DOHH2 (cell line): ENCODE measurements around the gene FOXK1.

ENCODE experiments used
- H3F3A ChIP-seq: fragments of 200-600 bp; sonication (generic), shearing (Covaris generic); 2 replicates; pipeline ENCODE4 v1.6.0; 2016; ENCODE audit warnings: antibody characterized with exemption, mild to moderate bottlenecking; ENCODE audit not compliant: control insufficient read depth, insufficient read depth
- H3K27ac ChIP-seq: fragments of 200-600 bp; sonication (generic); 2 replicates; pipeline ENCODE4 v1.5.1; 2014; ENCODE audit warnings: low read depth, mild to moderate bottlenecking, low read length, moderate library complexity
- H3K27me3 ChIP-seq: fragments of 200-600 bp; sonication (generic); 2 replicates; pipeline ENCODE4 v1.6.1; 2014; ENCODE audit warnings: mild to moderate bottlenecking, low read length, mixed read lengths; ENCODE audit not compliant: control insufficient read depth
- H3K36me3 ChIP-seq: fragments of 200-600 bp; sonication (generic); 2 replicates; pipeline ENCODE4 v1.6.1; 2014; ENCODE audit warnings: mild to moderate bottlenecking, low read length, moderate library complexity, mixed read lengths; ENCODE audit not compliant: control insufficient read depth
- H3K4me1 ChIP-seq: fragments of 200-600 bp; sonication (generic); 2 replicates; pipeline ENCODE4 v1.6.1; 2014; ENCODE audit warnings: mild to moderate bottlenecking, low read length, mixed read lengths; ENCODE audit not compliant: control insufficient read depth
- H3K4me2 ChIP-seq: fragments of 200-600 bp; sonication (generic); 2 replicates; pipeline ENCODE4 v1.6.0; 2014; ENCODE audit warnings: mild to moderate bottlenecking, low read length, moderate library complexity
- H3K4me3 ChIP-seq: fragments of 200-600 bp; sonication (generic); 2 replicates; pipeline ENCODE4 v1.5.1; 2014; ENCODE audit warnings: mild to moderate bottlenecking, low read length, mixed read lengths
- H3K79me2 ChIP-seq: fragments of 200-600 bp; sonication (generic); 2 replicates; pipeline ENCODE4 v1.6.1; 2014; ENCODE audit warnings: mild to moderate bottlenecking, low read length, mixed read lengths; ENCODE audit not compliant: control insufficient read depth
- H3K9me2 ChIP-seq: fragments of 200-600 bp; sonication (generic); replicated peaks from 2 replicates; pipeline ENCODE4 v1.6.1; 2014; ENCODE audit warnings: mild to moderate bottlenecking, low read length, mixed read lengths; ENCODE audit not compliant: control insufficient read depth
- H3K9me3 ChIP-seq: fragments of 200-600 bp; sonication (generic); 2 replicates; pipeline ENCODE4 v1.6.1; 2014; ENCODE audit warnings: antibody characterized with exemption, low read length, mixed read lengths; ENCODE audit not compliant: control insufficient read depth, insufficient read depth
- H4K20me1 ChIP-seq: fragments of 200-600 bp; sonication (generic); 2 replicates; pipeline ENCODE4 v1.6.0; 2014; ENCODE audit warnings: low read depth, mild to moderate bottlenecking, antibody characterized with exemption, low read length, moderate library complexity; ENCODE audit not compliant: control insufficient read depth, insufficient read depth
- EZH2phosphoT487 ChIP-seq: fragments of 200-600 bp; sonication (generic); IDR thresholded peaks from 2 replicates; pipeline ENCODE4 v1.6.1; 2017; ENCODE audit warnings: borderline replicate concordance, mild to moderate bottlenecking, antibody characterized with exemption, low read length, moderate library complexity, mixed read lengths
- TF ChIP-seq, protein P1 (sequence below): fragments of 200-600 bp; sonication (generic); IDR thresholded peaks from one replicate; pipeline ENCODE4 v1.5.1; 2014; ENCODE audit warnings: antibody characterized with exemption, mild to moderate bottlenecking, low read depth, low read length; ENCODE audit not compliant: poor library complexity, severe bottlenecking

The FOXK1 gene

DNA sequence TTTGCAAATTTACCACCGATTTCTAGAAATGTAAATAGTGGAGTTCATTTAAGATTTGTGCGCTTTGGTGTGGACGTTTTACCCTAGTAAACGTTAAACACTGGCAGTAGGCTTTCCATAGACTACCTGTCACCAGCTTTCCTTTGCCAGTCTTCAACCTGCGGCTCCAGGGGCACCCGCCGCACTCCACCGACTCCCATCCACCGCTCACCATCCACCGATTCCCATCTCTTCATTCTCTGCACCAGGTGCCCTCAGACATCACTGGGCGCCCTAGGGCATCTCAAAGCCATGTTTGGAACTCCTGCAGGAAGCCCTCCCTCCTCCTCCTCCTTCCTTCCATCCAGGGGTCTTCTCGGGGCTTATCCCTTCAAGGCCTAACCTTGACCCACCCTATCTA, 91.9 kb downstream of the FOXK1 start:
- H3F3A ChIP-seq = peaks cover 8% of the 10 kb centered on the region
- H3K4me1 ChIP-seq = peaks cover 19% of the 10 kb centered on the region
- peak overlapping the region; percentile 99 for H3K4me3 ChIP-seq
- H3K79me2 ChIP-seq = peaks cover 38% of the 10 kb centered on the region
- peaks cover 17% of the 10 kb centered on the region for H3K36me3 ChIP-seq
- H3K27ac ChIP-seq = no peak overlapping the region
- no peaks in the 10 kb centered on the region for H3K27me3 ChIP-seq
- H3K9me2 ChIP-seq = no peaks in the 10 kb centered on the region
- no peaks in the 10 kb centered on the region for H3K9me3 ChIP-seq
- TF ChIP-seq, protein P1, sequence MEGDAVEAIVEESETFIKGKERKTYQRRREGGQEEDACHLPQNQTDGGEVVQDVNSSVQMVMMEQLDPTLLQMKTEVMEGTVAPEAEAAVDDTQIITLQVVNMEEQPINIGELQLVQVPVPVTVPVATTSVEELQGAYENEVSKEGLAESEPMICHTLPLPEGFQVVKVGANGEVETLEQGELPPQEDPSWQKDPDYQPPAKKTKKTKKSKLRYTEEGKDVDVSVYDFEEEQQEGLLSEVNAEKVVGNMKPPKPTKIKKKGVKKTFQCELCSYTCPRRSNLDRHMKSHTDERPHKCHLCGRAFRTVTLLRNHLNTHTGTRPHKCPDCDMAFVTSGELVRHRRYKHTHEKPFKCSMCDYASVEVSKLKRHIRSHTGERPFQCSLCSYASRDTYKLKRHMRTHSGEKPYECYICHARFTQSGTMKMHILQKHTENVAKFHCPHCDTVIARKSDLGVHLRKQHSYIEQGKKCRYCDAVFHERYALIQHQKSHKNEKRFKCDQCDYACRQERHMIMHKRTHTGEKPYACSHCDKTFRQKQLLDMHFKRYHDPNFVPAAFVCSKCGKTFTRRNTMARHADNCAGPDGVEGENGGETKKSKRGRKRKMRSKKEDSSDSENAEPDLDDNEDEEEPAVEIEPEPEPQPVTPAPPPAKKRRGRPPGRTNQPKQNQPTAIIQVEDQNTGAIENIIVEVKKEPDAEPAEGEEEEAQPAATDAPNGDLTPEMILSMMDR = no peak
- TF ChIP-seq EZH2phosphoT487 = no peak
- peaks cover 2% of the 10 kb centered on the region; the same call in 1 of the 2 replicates for H4K20me1 ChIP-seq
- H3K4me2 ChIP-seq = peak overlapping the region; percentile 97

DNA sequence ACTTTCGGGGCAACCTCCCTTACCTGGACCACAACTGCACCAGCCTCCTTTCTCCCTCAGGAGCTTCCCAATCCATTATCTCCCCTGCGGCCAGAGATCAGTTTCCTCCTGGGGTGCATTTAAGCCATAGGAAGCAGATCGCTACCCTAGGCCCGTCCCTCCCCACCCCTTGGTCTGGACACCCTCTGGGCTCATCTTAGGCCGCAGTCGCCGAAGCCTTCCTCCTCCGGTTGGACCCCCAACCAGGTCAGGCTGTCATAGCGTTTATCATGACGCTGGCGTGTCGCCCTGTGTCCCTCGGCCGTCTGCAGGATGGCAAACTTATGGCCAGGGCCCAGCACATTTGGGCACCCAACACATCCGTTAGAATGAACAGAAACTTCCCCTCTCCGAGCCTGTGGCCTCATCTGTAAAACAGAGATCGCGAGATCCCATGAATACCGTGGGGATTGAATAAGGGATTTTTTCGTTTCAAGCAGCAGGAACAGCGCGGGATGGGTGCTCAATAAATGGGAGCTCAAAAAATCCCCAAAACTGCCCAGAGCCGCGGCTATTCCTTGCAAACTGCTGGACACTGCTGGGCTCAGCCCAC, 92.7 kb downstream of the FOXK1 start:
- Histone ChIP-seq H3K27ac (peak overlapping the region; percentile 59), H3K27me3 (no peaks in the 10 kb centered on the region), H3K36me3 (peaks cover 17% of the 10 kb centered on the region), H3F3A (peaks cover 7% of the 10 kb centered on the region), H4K20me1 (peaks cover 2% of the 10 kb centered on the region; the same call in 1 of the 2 replicates), H3K9me3 (no peaks in the 10 kb centered on the region), H3K4me2 (peak overlapping the region; percentile 97), H3K4me3 (peak overlapping the region; percentile 99), H3K79me2 (peaks cover 40% of the 10 kb centered on the region), H3K9me2 (no peaks in the 10 kb centered on the region), H3K4me1 (peaks cover 19% of the 10 kb centered on the region)
- TF ChIP-seq, protein P1 = no peak
- no peak for TF ChIP-seq EZH2phosphoT487

DNA sequence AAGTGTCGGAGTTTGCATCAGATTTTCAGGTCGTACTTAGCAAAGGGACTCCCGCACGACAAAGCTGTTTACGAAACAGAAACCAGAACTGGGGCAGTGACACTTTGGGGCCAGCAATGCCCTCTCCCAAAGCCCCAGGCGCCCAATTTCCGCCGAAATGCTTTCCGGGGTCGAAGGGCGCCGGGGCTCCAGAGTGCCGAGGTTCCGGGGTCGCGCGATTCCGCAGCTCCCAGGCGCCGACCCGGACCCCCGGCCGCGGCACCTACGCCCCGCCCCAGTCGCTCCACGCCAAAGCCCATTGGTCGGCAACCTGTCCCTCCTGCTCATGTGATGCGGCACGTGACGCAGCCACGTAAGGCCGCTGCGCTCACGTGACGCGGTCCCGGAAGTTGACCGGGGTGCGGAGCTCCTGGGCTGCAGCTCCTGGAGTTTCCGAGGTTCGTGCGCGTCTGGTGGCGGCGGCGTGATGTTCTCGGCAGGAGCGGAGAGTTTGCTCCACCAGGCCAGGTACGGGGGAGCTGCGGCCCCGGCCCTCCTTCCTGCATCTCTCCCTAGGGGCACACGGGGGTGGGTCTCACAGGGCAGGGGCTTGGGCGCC, 93.3 kb downstream of the FOXK1 start, which contains the start of gene AP5Z1:
Gene AP5Z1 (plus strand): TSS at position 374 of the 598 bp plus-strand sequence. CDS start 93 bp downstream, at position 467.
- peak within 1 kb of the TSS; percentile 98 for H3K4me2 ChIP-seq
- peak within 1 kb of the TSS; percentile 59 for H3K27ac ChIP-seq
- H3K4me3 ChIP-seq = peak within 1 kb of the TSS; percentile 99
- peaks cover 21% of the 10 kb centered on the region for H3K36me3 ChIP-seq
- no peak for TF ChIP-seq EZH2phosphoT487
- TF ChIP-seq, protein P1 = no peak
- no peaks in the 10 kb centered on the region for H3K9me2 ChIP-seq
- no peaks in the 10 kb centered on the region for H3K27me3 ChIP-seq
- peaks cover 2% of the 10 kb centered on the region; the same call in 1 of the 2 replicates for H4K20me1 ChIP-seq
- peaks cover 19% of the 10 kb centered on the region for H3K4me1 ChIP-seq
- no peaks in the 10 kb centered on the region for H3K9me3 ChIP-seq
- H3F3A ChIP-seq = peaks cover 5% of the 10 kb centered on the region
- peaks cover 44% of the 10 kb centered on the region for H3K79me2 ChIP-seq
